ENCODE data around the gene MAST3.
"Not testable (repeated sequence)": the region's sequence is repeated elsewhere in the genome, so short reads cannot be mapped to it uniquely, and the experiment has no call there.

MAST3 gene

DNA sequence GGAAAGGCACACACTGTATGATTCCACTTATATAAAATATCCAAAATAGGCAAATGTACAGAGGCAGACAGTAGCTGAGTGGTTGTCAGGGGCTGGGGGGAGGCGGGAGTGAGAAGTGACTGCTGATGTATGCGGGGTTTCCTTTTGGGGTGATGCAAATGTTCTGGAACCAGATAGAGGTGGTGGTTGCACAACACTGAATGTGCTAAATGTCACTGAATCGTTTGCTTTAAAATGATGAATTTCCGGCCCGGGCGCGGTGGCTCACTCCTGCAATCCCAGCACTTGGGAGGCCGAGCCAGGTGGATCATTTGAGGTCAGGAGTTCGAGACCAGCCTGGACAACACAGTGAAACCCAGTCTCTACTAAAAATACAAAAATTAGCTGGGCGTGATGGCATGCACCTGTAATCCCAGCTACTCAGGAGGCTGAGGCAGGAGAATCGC, 8.5 kb upstream of the MAST3 start:
- not testable (repeated sequence) for DNase-seq

GRCh38 chr19:18089726-18090125, 7.9 kb upstream of the MAST3 start:
- DNase-seq, result no peak

GRCh38 chr19:18090545-18091216, 6.9 kb upstream of the MAST3 start:
- no peak for DNase-seq

DNA sequence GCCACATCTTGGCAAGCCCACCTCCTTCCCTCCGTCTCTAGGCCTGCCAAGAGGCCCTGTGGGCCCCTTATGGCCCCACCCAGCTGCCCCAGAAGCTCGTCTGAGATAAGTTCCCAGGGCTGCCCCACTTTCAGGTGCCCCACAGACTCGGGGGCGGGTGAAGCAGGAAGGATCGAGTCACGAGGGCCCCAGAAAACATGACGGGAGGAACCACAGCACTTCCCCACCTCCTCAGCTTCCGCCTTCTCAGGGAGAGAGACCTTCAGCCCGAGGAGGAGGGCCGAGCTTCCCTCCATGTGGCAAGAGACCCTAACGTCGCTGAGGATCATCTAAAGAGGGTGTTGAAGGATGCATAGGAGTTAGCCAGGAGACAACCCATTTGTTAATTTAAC, 6.4 kb upstream of the MAST3 start:
- no peak for DNase-seq

DNA sequence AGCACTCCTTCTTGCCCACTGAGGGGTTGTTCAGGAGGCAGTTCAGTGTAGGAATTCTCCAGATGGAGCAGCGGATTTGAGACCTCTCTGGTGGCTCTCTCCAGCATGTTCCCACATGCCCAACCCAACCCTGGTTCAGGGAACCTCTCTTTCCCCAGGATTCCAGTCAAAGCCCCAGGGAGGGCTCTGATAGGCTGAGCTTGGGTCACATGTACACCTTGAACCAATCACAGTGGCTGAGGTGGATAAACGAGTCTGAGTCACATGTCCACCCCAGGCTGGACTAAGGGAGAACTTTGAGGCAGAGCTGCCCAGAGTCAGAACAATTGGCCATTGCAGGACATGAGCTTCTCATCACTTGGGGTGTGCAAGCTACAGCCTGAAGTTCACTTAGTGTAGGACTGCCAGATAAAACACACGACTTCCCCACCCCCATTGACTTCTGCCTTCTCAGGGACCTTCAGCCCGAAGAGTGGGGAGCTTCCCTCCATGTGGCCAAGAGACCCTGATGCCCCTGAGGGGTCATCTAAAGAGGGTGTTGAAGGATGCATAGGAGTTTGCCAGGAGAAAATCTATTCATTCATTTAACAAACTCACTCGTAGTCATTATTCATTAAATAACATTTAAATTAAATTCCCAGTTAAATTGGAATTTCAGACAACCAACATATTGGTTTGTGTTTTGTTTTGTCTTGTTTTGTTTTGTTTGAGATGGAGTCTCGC, 4.0 kb upstream of the MAST3 start:
- DNase-seq, result no peak

- no peak for DNase-seq
These were observed 1.3 kb upstream of the MAST3 start for GRCh38 chr19:18096258-18096657.

- no peak for DNase-seq
These were observed 664 bp downstream of the MAST3 start for GRCh38 chr19:18097993-18098890.

- no peak for DNase-seq
These were observed 1.5 kb downstream of the MAST3 start for GRCh38 chr19:18098891-18099622.

GRCh38 chr19:18099623-18099995, 2.0 kb downstream of the MAST3 start:
- no peak for DNase-seq

DNA sequence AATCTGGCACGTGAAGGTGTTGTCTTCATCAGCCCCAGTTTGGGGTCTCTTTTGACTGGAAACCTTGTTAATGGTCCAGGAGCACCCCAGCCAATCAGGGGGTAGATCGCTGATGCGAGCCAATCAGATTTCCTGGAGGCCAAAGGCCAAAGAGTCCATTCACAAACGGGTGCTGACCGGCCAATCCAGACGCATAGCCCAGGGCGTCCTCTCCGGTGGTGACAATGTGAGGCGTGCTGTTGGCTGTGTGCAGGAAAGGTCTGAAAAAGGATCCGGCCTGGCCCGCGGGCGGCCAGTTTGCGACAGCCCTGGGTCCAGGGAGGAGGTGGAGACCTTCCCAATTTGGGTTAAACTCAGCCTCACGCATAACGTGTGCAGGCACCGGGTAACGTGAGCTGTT, 3.1 kb downstream of the MAST3 start:
- DNase-seq, result no peak

- no peak for DNase-seq
These were observed 3.7 kb downstream of the MAST3 start for GRCh38 chr19:18101268-18101667.

DNA sequence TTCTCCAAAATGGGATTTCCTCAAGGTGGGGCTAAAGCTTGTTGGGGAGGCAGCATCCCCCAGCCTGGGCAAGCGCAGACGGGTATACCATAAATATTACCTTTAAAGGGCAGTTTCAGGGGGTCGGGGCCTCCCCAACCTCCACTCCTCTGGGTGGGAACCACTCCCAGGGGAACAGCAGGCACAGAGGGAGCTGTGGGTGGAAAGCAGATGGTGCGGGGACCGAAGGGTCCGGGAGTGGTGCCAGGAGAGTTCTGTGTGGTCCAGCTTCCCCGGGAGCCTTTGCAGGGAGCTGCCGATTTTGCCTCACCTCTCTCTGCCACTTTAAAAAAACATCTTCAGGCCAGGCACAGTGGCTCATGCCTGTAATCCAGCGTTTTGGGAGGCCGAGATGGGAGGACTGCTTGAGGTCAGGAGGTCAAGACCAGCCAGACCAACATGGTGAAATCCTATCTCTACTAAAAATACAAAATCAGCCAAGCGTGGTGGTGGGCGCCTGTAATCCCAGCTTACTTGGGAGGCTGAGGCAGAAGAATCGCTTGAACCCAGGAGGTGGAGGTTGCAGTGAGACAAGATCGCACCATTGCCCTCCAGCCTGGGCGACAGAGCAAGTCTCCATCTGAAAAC, 5.5 kb downstream of the MAST3 start:
- DNase-seq, result no peak

DNA sequence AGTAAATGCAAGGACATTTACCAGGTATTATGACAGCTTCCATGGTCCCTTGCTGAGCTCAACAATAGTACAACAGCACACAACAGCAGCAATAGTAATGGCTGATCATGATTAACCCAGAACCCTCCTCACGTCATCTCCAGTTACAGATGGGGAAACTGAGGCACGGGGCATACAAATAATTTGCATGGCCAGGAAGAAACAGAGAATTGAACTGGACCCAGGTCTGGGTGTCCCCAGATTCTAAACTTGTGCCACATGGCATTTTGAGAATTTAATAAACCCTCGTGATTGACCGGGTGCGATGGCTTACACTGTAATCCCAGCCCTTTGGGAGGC, 7.2 kb downstream of the MAST3 start:
- DNase-seq, result no peak

DNA sequence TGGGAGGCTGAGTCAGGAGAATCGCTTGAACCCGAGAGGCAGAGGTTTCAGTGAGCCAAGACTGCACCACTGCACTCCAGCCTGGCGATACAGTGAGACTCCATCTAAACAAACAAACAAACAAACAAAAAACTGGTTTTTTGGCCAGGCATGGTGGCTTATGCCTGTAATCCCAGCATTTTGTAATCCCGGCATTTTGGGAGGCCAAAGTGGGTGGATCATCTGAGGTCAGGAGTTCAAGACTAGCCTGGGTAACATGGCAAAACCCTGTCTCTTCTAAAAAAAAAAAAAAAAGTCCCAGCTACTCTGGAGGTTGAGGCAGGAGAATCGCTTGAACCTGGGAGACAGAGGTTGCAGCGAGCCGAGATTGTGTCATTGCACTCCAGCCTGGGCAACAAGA, 7.7 kb downstream of the MAST3 start:
- DNase-seq, result not testable (repeated sequence)

- DNase-seq, result no peak
These were observed 9.7 kb downstream of the MAST3 start for GRCh38 chr19:18107235-18107634.

DNA sequence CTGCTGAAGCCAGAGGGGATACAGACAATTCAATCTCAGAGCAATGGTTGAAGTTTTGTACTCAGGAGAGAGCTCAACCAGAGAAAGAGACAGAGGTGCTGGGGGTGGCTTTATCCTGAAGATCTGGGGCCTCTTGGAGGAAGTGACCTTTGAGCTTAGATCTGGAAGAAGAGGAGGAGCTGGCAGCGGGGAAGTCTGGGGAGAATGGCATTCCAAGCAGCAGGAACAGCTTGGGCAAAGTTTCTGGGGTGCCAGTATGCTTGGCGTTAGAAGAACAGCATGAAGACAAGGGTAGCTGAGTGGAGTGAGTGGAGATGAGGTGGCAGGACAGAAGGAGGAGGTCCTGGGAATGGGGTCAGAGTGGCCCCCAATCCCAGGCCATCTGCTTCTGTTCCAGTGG, 11.3 kb downstream of the MAST3 start:
- no peak for DNase-seq

GRCh38 chr19:18109341-18109732, 11.8 kb downstream of the MAST3 start:
- no peak for DNase-seq

- DNase-seq, result peak in 1 of 2 experiments; percentile 17
These were observed 12.4 kb downstream of the MAST3 start for GRCh38 chr19:18109733-18110608.

DNA sequence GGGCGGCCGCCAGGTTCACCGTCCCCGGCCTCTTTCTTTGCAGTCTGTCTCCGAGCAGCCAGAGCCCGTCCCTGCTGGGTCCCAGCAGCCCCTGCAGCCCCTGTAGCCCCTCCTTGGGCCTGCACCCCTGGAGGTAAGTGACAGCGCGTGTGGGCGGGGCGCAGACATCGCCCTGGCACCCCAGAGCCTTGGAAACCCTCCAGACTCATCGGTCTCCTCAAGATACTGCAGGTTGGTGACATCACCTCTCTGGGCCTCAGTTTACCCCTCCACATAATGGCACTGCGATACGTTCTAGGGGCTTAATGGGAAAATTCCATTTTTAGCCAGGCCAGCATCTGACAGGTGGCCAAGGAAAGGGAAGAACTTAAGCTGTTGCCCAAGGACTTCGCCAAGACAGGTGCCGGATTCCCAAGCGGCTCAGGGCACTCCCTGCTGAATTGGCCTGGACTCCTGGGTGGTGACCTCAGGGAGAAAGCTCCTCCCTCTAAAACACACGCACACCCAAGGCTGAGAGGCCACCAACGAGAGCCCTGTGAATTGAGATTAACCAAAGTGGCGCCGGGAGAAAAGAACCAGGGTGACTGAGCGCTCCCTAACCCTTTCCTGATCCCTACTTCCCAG, 13.1 kb downstream of the MAST3 start:
- no peak for DNase-seq

DNA sequence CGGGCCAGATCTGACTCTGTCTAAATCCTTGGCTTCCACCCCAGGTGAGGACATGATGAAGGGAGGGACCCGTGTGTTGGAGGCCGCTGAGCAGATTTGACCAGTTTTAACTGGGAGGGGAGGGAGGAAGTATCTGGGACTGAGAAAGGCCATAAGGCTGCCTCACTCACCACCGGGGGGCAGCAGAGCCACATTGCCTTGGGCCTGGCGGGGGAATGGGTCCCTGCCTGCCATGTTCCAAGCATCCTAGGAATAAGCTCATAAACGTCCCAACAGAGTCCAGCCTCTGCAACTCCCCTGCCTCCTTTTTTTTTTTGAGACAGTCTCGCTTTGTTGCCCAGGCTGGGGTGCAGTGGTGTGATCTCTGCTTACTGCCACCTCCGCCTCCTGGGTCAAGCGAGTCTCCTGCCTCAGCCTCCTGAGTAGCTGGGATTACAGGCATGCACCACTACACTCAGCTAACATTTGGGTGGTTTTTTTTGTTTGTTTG, 15.5 kb downstream of the MAST3 start:
- DNase-seq, result peak; percentile 72 to 78

DNA sequence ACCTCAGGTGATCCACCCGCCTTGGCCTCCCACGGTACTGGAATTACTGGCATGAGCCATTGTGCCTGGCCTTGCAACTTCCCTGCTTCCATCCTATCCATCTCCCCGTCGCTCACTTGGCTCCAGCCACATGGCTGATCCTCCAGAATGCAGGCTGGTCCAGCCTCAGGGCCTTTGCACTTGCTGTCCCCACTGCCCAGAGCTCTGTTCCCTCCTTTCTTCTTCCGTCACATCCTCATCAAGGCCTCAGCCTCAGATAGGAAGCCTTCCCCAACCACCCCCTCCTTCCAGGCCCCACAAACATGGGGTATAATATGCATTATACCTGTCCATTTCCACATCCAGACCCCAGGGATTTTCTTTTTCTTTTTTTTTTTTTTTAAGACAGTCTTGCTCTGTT, 16.2 kb downstream of the MAST3 start:
- DNase-seq, result no peak

All from NCI-H2081 (cell line).